ENCODE results near the gene ZNF407.

Gene ZNF407

GRCh38 chr18:74785632-74786031, 188.0 kb downstream of the ZNF407 start:
- no peak for DNase-seq

- DNase-seq: no peak
Measured at GRCh38 chr18:74788657-74789056, 191.0 kb downstream of the ZNF407 start.

DNA sequence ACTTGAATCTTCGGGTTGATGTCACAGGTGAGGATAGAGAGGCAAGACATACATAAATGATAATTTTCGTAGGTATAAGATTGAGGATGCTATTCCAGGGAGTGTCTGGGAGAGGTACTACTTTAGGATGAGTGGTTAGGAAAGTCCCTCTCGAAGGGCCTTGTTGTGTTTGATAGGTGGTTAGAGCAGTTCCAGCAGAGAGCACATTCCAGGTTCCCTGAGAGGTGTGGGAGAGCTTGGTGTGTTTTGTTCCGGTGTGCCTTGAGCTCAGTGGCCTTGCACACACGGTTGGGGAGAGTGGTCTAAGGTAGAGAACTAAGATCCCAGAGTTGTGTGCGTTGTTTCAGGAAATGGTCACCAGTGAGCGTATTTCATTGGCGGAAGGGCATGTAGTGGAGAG, 191.4 kb downstream of the ZNF407 start:
- no peak for DNase-seq

DNA sequence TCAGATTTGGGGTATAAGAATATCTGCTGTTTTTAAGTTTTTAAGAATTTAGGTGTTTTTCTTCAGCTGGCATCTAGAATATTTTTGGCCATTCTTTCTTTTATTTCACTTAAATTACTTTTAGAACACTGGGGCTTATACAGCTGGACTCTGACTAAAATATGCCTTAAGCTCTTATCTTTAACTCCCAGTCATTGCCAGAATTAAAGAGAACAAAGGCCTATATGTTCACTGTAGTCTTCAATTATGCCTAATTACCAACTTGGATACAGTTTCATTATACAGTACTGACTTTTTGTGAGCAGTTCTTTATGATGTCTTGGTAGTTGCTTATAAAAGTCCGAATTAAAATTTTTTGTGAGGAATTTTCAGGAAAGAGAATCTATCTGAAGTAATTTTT, 192.8 kb downstream of the ZNF407 start:
- DNase-seq: no peak

DNA sequence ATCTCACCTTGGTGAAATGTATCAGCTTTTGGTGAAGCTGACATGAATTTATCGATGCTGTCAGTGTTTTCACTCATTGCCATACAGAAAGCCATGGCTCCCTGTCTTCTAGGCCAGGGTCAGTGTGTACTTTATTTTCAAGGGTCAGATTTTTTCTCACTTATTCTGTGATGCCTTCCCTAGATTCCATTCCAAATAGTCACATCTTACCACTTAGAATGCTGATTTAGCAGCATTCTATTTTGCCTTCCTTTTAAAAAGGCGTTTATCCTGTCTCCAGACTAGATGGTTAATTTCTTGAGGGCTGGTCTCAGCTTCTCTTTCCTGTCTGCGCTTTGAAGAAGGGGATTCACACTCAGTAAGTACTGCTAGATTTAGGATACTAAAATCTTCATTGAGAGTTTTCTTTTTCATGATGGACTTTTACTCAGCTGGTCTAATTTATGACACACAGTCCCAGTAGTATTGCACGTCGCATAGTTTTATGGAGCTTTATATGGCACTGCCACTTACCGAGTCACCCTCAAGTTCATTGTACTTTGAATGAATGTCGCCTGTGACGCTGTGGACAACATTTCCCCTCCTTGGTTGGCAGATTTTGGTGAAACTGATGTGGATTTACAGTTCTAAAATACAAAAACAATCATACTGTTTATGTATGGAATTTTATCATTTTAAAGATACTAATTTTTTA, 194.0 kb downstream of the ZNF407 start:
- DNase-seq: no peak

DNA sequence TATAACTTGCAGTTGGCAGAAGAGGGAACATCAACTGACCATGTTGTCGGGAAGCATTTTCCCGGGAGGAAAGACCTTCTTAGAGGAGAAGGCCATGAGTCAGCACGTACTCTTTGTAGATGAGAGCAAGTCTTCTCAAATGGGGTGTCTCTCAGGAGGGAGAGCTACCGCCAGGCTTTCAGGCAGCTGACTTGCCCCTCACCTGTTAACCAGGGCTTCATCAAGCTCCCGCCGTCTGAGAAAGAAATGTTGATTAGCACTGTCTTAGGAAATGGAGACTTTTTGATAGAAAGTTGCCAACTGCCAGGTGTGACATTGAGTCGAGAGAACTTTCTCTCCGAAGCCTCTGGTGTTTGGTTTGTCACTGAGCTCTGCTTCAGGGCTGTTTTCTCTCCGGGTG, 196.1 kb downstream of the ZNF407 start:
- DNase-seq: no peak

DNA sequence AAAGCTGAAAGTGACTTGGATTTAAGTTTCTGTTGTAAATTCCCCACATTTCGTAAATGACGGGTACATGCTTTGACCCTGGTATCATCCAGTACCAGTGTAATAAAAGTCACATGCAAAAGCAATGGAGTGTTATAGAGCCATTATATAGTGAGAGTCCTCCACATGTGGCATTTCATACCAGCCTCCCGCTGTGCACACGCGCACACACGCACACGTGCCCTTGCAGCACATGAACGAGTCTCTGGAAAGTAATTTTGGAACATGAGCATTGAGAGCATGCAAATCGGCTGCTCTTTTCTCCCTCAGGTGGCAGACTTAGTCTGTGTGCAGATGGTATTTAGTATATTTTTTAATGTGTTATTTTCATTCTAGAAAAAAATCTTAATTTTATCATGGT, 198.1 kb downstream of the ZNF407 start:
- DNase-seq: no peak

DNA sequence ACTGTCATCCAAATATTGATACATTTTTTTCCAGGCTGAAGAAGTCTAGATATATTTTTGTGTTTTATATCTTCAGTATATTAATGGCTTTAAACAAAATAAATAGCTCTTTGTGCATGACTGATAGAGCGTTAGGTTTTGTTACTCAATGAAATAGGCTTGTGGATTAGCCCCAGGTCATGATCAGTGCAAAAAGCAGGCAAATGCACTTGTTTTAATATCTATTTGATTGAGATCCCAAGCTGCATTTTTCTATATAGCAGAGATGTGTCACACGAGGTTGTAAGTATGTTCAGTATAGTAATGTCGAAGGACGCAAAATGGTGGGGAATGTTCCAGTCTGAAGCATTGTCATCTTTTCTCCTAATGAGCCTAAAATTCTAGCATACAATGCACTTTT, 198.5 kb downstream of the ZNF407 start:
- DNase-seq: no peak

- DNase-seq: no peak
Measured at GRCh38 chr18:74796841-74797576, 199.3 kb downstream of the ZNF407 start.

DNA sequence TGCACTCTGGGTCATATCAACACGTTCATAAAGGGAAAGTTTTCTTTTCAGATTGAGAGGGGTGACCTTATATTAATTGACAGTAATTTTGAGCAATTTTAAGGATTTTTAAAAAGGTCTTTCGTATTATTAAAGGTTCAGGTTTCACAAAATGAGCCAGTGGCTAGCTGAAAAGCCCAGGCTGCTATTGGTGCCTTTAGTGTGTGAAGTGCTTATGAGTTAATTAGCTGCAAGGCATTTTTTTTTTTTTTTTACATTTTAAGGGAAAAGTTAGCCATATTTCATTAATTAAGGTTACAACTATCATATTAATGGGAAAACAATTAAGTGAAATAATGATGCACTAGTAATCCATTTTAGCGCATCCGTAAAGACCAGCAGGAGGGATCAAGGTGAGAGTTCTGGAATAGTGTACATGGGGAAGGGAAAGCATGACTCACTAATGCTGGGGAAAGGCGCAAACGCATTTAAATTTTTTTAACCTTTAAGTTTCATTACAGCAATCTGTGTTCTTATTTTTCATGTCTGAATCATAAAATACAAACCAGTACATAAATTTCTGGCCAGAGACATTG, 200.0 kb downstream of the ZNF407 start:
- DNase-seq: no peak

DNA sequence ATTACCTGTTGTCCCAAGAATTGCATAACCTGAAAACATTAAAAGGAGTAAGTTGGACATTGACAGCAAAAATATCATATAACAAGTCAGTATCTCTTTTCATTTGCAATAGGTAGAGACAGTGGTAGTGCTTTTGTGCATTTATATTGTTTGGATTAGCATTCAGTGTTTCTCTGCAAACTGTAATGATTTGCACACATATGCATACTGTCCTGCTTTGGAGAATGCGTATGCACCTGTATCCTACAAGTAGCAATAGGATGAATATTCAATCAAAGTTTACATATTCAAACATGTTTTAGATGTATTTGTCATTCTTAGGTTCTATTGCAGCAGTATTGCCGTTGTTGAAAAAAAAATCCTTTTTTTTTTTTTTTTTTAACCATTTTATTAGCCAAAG, 201.9 kb downstream of the ZNF407 start:
- no peak for DNase-seq

GRCh38 chr18:74800098-74800497, 202.4 kb downstream of the ZNF407 start:
- no peak for DNase-seq

DNA sequence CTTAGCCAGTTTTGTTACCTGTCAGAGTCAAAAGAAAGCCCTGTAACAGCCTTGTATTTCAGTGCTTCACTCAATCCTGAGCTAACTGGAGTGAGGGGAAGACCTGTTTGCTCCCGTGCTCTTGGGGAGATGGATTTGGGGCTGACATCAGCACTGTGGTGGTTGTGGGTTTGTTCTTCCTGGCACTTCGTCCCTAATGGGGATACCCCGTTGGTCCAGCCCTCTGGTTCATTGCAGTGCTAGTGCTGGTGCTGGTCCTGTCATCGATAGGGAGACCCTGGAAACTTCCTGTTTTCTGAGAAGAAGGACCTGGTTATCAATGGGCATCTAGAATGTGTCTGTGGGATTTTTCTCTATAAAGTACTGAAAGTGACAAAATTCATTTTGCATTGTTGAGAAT, 205.4 kb downstream of the ZNF407 start:
- no peak for DNase-seq

DNA sequence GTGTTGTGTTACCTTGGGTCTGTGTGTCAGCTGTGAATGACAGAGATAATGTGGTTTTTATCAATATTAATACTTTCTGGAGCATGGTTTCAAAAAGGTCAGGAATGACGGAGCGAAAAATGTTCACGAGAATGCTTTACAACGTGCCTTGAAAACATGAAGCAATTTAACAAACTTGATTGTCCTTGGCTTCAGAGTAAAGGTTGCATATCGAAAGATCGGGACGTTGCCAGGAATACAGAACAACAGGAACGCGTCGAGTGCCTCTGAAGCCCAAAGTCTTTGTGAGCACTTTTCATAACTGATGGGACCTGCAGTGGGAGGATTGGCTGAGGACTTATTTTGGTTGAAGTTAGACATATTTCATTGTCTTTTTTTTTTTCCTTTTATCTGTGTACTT, 206.1 kb downstream of the ZNF407 start:
- no peak for DNase-seq

DNA sequence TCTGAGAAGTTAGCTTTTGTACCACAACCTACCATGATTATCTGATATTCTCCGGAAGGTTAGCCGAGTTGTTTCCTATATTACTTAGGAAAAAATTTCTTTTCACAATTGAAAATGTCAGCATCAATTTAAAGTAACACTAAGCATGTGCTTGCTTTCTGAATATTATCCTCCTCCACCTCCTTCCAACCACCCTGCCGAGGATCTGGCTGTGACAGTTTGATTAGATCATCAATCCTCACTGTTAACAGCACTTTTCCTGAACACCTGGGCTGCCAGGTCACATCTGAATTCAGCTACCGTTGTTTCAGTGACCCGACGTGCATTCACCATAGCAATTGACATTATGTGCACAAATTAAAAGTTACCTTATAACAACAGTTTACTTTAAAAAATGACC, 207.0 kb downstream of the ZNF407 start:
- DNase-seq: no peak

DNA sequence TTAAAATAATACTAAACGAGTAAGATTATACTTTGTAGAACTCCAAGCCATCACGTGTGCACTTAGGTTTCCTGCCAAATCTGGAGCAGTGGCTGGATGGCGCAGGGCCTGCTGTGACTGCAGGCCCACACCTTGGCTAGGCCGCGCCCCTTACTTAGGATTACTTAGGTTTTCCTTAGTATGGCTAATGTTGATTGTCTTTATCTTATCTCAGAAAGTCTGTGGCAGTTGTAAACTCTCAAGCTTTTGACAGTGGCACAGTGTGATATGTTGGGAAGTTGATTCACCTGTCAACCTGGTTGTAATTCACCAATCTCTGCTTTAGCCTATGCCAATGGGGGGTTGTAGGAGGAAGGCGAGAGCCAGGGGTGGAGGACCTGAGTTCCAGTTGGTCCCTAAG, 208.4 kb downstream of the ZNF407 start:
- DNase-seq: no peak

- no peak for DNase-seq
Measured at GRCh38 chr18:74806700-74807416, 209.2 kb downstream of the ZNF407 start.

GRCh38 chr18:74817576-74817975, 219.9 kb downstream of the ZNF407 start:
- DNase-seq: no peak

GRCh38 chr18:74818516-74819175, 221.0 kb downstream of the ZNF407 start:
- no peak for DNase-seq

- DNase-seq: no peak
Measured at GRCh38 chr18:74819433-74820059, 221.9 kb downstream of the ZNF407 start.

DNA sequence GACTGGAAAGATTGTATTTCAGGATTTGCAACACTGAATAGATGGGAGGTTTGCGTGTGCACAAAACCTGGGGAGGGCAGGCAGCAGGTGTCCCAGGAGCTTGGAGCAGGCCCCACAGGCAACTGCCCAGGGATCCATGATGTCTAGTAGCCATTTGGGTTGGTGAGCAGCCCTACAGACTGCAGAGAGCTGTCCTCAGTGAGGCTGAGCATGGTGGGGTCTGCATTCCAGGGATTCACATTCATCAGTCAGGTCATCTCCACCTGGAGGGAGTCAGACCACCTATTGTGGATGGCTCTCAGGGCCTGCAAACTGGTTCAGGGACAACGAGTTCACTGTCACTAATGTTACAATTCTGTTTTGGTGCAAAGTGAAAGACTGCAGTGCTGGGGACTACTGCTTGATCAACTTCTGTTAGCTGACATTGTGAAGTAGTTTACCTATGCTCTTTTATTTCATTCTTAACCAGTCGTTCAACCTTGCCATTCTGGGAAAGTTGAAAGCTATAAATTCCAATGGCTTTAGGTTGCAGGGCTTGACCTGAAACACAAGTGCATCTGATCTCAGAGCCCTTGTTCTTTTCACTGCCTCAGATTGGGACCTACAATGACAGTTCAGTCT, 222.6 kb downstream of the ZNF407 start:
- no peak for DNase-seq

Measured in anterior cingulate cortex (tissue), 58 donors.